HCT116 (cell line): ENCODE data around the gene PLD4. TPM values are rescaled to one million over a fixed set of nuclear protein-coding genes. Genes with fewer than 3 reads are reported as not detected.

ENCODE experiments used
- ATAC-seq: fragments of 200-7000 bp; cut with Tn5 transposase; 2 replicates; pipeline ENCODE4 v1.9.1; 2020; ENCODE audit warnings: mild to moderate bottlenecking, moderate library complexity
- BruUV-seq: library from RNA; stranded (reverse); fragments of 400-500 nt; replicated peaks from 2 replicates; lab custom pipeline; 2021; lab: Mats Ljungman, UMichigan
- CTCF ChIA-PET: fragments of 300-600 bp; sonication (Branson Sonifier 250); formaldehyde crosslinking; loops from one replicate; lab custom pipeline; 2021; ENCODE audit warnings: antibody characterized with exemption; lab: Charles Lee
- POLR2A ChIA-PET: fragments of 300-600, 350-600 bp; sonication (Branson Sonifier 250); formaldehyde crosslinking; loops from one replicate; lab custom pipeline; 2021; ENCODE audit warnings: antibody characterized with exemption; lab: Charles Lee
- RAD21 ChIA-PET, 2 experiments: fragments of 300-600 bp; sonication (Branson Sonifier 250); formaldehyde crosslinking; loops; one replicate each; lab custom pipeline; 2023; ENCODE audit warnings: low total read pairs in 2 of 2; ENCODE audit not compliant: uncharacterized antibody in 2 of 2, unreplicated experiment in 2 of 2, low non-redundant PET in 1 of 2; lab: Charles Lee
- DNase-seq: peaks from one replicate; pipeline ENCODE4 v3.0.0-alpha.2; 2010; ENCODE audit warnings: low read depth, low spot score
- H2AFZ ChIP-seq: fragments of 200-600 bp; shearing (Covaris generic), sonication (generic); 2 replicates; pipeline ENCODE4 v1.6.1; 2017; ENCODE audit warnings: low read depth, mixed run types, mixed read lengths, antibody characterized with exemption, low read length; ENCODE audit not compliant: poor library complexity, severe bottlenecking
- H3K27ac ChIP-seq: 2 replicates; pipeline ENCODE4 v1.5.1; 2012; ENCODE audit warnings: low read depth, low read length
- H3K27me3 ChIP-seq: fragments of 200-600 bp; sonication (generic); 2 replicates; pipeline ENCODE4 v1.6.1; 2016; ENCODE audit warnings: mixed run types, low read length, mixed read lengths; ENCODE audit not compliant: insufficient read depth
- H3K36me3 ChIP-seq, 2 experiments: fragments of 200-500 bp in 1 of 2; fragments of 200-600 bp in 1 of 2; sonication (Bioruptor generic) in 1 of 2; sonication (generic) in 1 of 2; 2 replicates each; pipeline versions ENCODE4 v1.5.1 to v1.6.1; 2014 to 2016; ENCODE audit warnings: low read length in 2 of 2, inconsistent platforms in 1 of 2, mixed read lengths in 1 of 2, mixed run types in 1 of 2; ENCODE audit not compliant: insufficient read depth in 2 of 2, control insufficient read depth in 1 of 2
- H3K4me1 ChIP-seq, 2 experiments: fragments of 200-600 bp in 1 of 2; sonication (generic) in 1 of 2; 2 replicates each; pipeline versions ENCODE4 v1.5.1 to v1.6.1; 2012 to 2017; ENCODE audit warnings: low read length in 2 of 2, inconsistent platforms in 1 of 2, mild to moderate bottlenecking in 1 of 2, mixed read lengths in 1 of 2, mixed run types in 1 of 2, moderate library complexity in 1 of 2; ENCODE audit not compliant: insufficient read depth in 2 of 2, control insufficient read depth in 1 of 2
- H3K4me2 ChIP-seq: fragments of 200-600 bp; sonication (generic); 2 replicates; pipeline ENCODE4 v1.6.1; 2017; ENCODE audit warnings: mixed run types, low read length, mixed read lengths
- H3K4me3 ChIP-seq, 2 experiments: fragments of 200-600 bp in 1 of 2; sonication (generic) in 1 of 2; replicated peaks in 1 of 2; 2 replicates each; pipeline ENCODE4 v1.5.1; 2011 to 2016; ENCODE audit warnings: low read length in 2 of 2, control low read depth in 1 of 2, low read depth in 1 of 2, mild to moderate bottlenecking in 1 of 2, mixed read lengths in 1 of 2, mixed run types in 1 of 2
- H3K79me2 ChIP-seq: fragments of 200-600 bp; sonication (generic); 2 replicates; pipeline ENCODE4 v1.6.1; 2017; ENCODE audit warnings: mild to moderate bottlenecking, mixed run types, low read length, moderate library complexity, mixed read lengths; ENCODE audit not compliant: insufficient read depth
- H3K9ac ChIP-seq: fragments of 200-600 bp; sonication (generic); 2 replicates; pipeline ENCODE4 v1.6.1; 2016; ENCODE audit warnings: low read length, mixed read lengths
- H3K9me2 ChIP-seq: fragments of 200-600 bp; sonication (generic), shearing (Covaris generic); 2 replicates; pipeline ENCODE4 v1.6.1; 2017; ENCODE audit warnings: mixed run types, mild to moderate bottlenecking, moderate library complexity; ENCODE audit not compliant: insufficient read depth
- H3K9me3 ChIP-seq, 2 experiments: fragments of 200-500 bp in 1 of 2; fragments of 200-600 bp in 1 of 2; sonication (Bioruptor generic) in 1 of 2; sonication (generic) in 1 of 2; 2 replicates each; pipeline ENCODE4 v1.6.1; 2014 to 2017; ENCODE audit warnings: low read length in 2 of 2, mixed read lengths in 2 of 2, inconsistent platforms in 1 of 2, low read depth in 1 of 2, mild to moderate bottlenecking in 1 of 2, mixed run types in 1 of 2, moderate library complexity in 1 of 2; ENCODE audit not compliant: control insufficient read depth in 1 of 2, insufficient read depth in 1 of 2
- H4K20me1 ChIP-seq: fragments of 200-600 bp; sonication (generic), shearing (Covaris generic); 2 replicates; pipeline ENCODE4 v1.6.1; 2017; ENCODE audit warnings: mixed run types, mild to moderate bottlenecking, moderate library complexity; ENCODE audit not compliant: insufficient read depth
- CEBPB ChIP-seq: IDR thresholded peaks from 2 replicates; pipeline ENCODE4 v1.6.1; 2012; ENCODE audit warnings: low read depth
- EGR1 ChIP-seq: IDR thresholded peaks from 2 replicates; pipeline ENCODE4 v1.6.1; 2012; ENCODE audit warnings: low read depth
- ELF1 ChIP-seq: IDR thresholded peaks from 2 replicates; pipeline ENCODE4 v1.6.1; 2012; ENCODE audit warnings: low read depth, borderline replicate concordance
- EZH2 ChIP-seq: fragments of 200-600 bp; sonication (generic); IDR thresholded peaks from 2 replicates; pipeline ENCODE4 v1.6.1; 2017; ENCODE audit warnings: antibody characterized with exemption, mixed run types
- EZH2phosphoT487 ChIP-seq: fragments of 200-600 bp; IDR thresholded peaks from 2 replicates; pipeline ENCODE4 v1.6.1; 2018; ENCODE audit warnings: antibody characterized with exemption, borderline replicate concordance
- FOSL1 ChIP-seq: IDR thresholded peaks from 2 replicates; pipeline ENCODE4 v1.6.1; 2012; ENCODE audit warnings: low read depth
- RAD21 ChIP-seq: IDR thresholded peaks from 2 replicates; pipeline ENCODE4 v1.6.1; 2012; ENCODE audit warnings: low read depth, mild to moderate bottlenecking
- SIN3A ChIP-seq: IDR thresholded peaks from 2 replicates; pipeline ENCODE4 v1.6.1; 2012; ENCODE audit warnings: low read depth
- SRF ChIP-seq: IDR thresholded peaks from 2 replicates; pipeline ENCODE4 v1.6.1; 2012; ENCODE audit warnings: low read depth
- TCF7L2 ChIP-seq: IDR thresholded peaks from 2 replicates; pipeline ENCODE4 v1.7.0; 2011; ENCODE audit warnings: borderline replicate concordance, inconsistent platforms; ENCODE audit not compliant: insufficient read depth, insufficient read length; ENCODE audit errors: extremely low read depth
- ZNF274 ChIP-seq: fragments of 200-500 bp; sonication (Bioruptor generic); IDR thresholded peaks from 2 replicates; pipeline ENCODE4 v1.6.1; 2014; ENCODE audit warnings: mild to moderate bottlenecking, low read depth, low read length, inconsistent platforms
- intact Hi-C: fragments of 100-400 bp; cut with micrococcal nuclease; formaldehyde crosslinking; loops from 2 replicates; pipeline ENCODE4 v1.10.0; 2022
- total RNA-seq: library from RNA; stranded (reverse); gene quantifications from one replicate; pipeline ENCODE4 v1.2.1, GENCODE V29; 2021; ENCODE audit not compliant: unreplicated experiment
- TF ChIP-seq, protein P1 (sequence below): IDR thresholded peaks from 2 replicates; pipeline ENCODE4 v1.6.1; 2011; ENCODE audit warnings: mild to moderate bottlenecking, low read length, moderate library complexity; ENCODE audit not compliant: insufficient replicate concordance; ENCODE audit errors: extremely low read depth
- TF ChIP-seq, protein P2 (sequence below), 3 experiments: fragments of 200-600 bp in 1 of 3; sonication (generic) in 1 of 3; IDR thresholded peaks in 2 of 3; conservative IDR thresholded peaks in 1 of 3; 2 replicates each; pipeline ENCODE4 v1.5.1; 2012 to 2017; ENCODE audit warnings: low read depth in 2 of 3, low read length in 2 of 3, antibody characterized with exemption in 1 of 3, borderline replicate concordance in 1 of 3, control low read depth in 1 of 3, mild to moderate bottlenecking in 1 of 3, mixed read lengths in 1 of 3, mixed run types in 1 of 3, moderate library complexity in 1 of 3; ENCODE audit not compliant: insufficient read depth in 1 of 3
- TF ChIP-seq, protein P3 (sequence below): IDR thresholded peaks from 2 replicates; pipeline ENCODE4 v1.6.1; 2012
- TF ChIP-seq, protein P4 (sequence below): IDR thresholded peaks from 2 replicates; pipeline ENCODE4 v1.6.1; 2012

The PLD4 gene
- total RNA-seq, 1 experiment from 2014 or later, result 0.12 TPM

DNA sequence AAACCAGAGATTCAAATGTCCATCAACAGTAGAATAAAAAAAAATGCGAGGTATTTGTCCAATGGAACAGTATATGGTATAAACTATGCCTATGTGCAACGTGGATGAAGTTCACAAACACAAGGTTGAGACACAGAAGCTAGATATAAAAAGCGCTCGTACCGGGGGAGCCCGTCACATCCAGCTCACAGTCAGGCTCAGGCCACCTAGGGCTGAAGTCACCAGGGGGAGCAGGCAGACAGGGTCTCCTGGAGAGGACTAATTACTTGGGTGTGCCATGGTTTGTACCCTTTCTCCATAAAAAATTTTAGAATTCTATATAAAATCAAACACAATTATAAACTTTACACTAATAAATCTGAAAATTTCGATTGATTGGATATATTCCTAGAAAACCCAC, 39.9 kb downstream of the PLD4 start (continued):
- TF ChIP-seq, protein P1, sequence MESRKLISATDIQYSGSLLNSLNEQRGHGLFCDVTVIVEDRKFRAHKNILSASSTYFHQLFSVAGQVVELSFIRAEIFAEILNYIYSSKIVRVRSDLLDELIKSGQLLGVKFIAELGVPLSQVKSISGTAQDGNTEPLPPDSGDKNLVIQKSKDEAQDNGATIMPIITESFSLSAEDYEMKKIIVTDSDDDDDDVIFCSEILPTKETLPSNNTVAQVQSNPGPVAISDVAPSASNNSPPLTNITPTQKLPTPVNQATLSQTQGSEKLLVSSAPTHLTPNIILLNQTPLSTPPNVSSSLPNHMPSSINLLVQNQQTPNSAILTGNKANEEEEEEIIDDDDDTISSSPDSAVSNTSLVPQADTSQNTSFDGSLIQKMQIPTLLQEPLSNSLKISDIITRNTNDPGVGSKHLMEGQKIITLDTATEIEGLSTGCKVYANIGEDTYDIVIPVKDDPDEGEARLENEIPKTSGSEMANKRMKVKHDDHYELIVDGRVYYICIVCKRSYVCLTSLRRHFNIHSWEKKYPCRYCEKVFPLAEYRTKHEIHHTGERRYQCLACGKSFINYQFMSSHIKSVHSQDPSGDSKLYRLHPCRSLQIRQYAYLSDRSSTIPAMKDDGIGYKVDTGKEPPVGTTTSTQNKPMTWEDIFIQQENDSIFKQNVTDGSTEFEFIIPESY, result no peak
- TF ChIP-seq FOSL1, result no peak
- TF ChIP-seq, all 23 proteins: peak for 0

DNA sequence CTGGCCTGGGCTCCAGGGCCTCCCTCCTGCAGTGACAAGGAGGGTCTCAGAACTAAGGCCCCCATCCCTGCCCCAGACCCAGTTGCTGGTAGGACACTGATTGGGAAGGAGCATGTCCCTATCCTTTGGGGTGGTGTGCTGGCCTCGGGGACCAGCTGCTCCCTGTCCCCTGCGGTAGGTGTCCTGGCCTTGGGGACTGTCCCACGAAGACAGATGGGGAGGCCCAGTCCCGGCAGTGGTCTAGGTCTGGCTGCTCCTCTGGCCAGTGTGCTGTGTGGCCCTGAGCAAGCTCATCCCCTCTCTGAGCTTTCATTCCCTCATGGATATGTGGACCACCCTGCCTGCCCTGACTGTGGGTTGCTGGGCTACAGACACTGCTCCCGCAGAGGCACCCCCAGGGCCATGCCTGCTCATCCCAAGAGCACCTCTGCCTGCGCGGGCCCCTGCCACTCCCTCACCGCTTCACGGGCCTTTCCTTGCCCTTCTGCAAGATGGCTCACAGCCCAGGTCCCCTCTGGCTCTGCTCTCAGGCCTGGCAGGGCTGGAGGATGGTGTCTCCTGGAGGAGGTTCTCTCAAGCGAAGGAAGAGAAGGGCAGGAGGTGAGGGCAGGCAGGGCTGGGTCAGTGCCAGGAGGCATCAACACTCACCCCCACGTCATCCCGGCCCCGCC, 41.0 kb downstream of the PLD4 start:
- Histone ChIP-seq H3K27me3 (no peaks in the 10 kb centered on the region), H3K36me3 (no peaks in the 10 kb centered on the region; a peak in 1 of 4 replicates), H3K4me2 (no peak overlapping the region), H3K9ac (no peak overlapping the region), H4K20me1 (no peaks in the 10 kb centered on the region), H3K4me3 (no peak overlapping the region), H3K4me1 (peaks cover 33 to 44% of the 10 kb centered on the region in 2 experiments), H2AFZ (no peak overlapping the region), H3K79me2 (no peaks in the 10 kb centered on the region), H3K27ac (no peak overlapping the region), H3K9me3 (no peaks in the 10 kb centered on the region), H3K9me2 (no peaks in the 10 kb centered on the region)
- ATAC-seq, result no peak
- intact Hi-C loops, result no loop called here
- ChIA-PET POLR2A (no interaction called here), CTCF (no interaction called here), RAD21 (no interaction called here)
- DNase-seq, result no peak
- BruUV-seq, result no TSS peak
- no peak for TF ChIP-seq ELF1
- TF ChIP-seq, protein P1, result no peak
- TF ChIP-seq EZH2, result no peak
- TF ChIP-seq EZH2phosphoT487, result no peak
- no peak for TF ChIP-seq CEBPB
- TF ChIP-seq ZNF274, result no peak
- TF ChIP-seq, protein P2, sequence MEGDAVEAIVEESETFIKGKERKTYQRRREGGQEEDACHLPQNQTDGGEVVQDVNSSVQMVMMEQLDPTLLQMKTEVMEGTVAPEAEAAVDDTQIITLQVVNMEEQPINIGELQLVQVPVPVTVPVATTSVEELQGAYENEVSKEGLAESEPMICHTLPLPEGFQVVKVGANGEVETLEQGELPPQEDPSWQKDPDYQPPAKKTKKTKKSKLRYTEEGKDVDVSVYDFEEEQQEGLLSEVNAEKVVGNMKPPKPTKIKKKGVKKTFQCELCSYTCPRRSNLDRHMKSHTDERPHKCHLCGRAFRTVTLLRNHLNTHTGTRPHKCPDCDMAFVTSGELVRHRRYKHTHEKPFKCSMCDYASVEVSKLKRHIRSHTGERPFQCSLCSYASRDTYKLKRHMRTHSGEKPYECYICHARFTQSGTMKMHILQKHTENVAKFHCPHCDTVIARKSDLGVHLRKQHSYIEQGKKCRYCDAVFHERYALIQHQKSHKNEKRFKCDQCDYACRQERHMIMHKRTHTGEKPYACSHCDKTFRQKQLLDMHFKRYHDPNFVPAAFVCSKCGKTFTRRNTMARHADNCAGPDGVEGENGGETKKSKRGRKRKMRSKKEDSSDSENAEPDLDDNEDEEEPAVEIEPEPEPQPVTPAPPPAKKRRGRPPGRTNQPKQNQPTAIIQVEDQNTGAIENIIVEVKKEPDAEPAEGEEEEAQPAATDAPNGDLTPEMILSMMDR (IDR thresholded peaks at IDR 0.05 in 2 of 3, conservative IDR thresholded peaks at IDR 0.05 in 1 of 3; ENCODE audit: borderline replicate concordance in 1 of 3, insufficient read depth in 1 of 3, low read depth in 2 of 3, low read length in 2 of 3), result no peak
- no peak for TF ChIP-seq RAD21
- TF ChIP-seq TCF7L2, result no peak
- TF ChIP-seq SRF, result no peak
- TF ChIP-seq, protein P3, sequence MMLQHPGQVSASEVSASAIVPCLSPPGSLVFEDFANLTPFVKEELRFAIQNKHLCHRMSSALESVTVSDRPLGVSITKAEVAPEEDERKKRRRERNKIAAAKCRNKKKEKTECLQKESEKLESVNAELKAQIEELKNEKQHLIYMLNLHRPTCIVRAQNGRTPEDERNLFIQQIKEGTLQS, result no peak
- TF ChIP-seq FOSL1, result no peak
- TF ChIP-seq, protein P4, sequence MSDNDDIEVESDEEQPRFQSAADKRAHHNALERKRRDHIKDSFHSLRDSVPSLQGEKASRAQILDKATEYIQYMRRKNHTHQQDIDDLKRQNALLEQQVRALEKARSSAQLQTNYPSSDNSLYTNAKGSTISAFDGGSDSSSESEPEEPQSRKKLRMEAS, result no peak
- TF ChIP-seq EGR1, result no peak
- no peak for TF ChIP-seq SIN3A
